NCI-H1436 (cell line): ENCODE data around the gene NCOA5.
"Not testable (repeated sequence)": the region's sequence is repeated elsewhere in the genome, so short reads cannot be mapped to it uniquely, and the experiment has no call there.

ENCODE experiments used
- DNase-seq: peaks from one replicate; lab custom pipeline; 2025; lab: John Stamatoyannopoulos, UW

NCOA5 gene

GRCh38 chr20:46120136-46120535 is 30.4 kb upstream of the NCOA5 start:
- DNase-seq, result no peak

- DNase-seq, result no peak
These were observed 29.8 kb upstream of the NCOA5 start for GRCh38 chr20:46119547-46119946.

GRCh38 chr20:46119028-46119546 is 29.3 kb upstream of the NCOA5 start:
- no peak for DNase-seq

- DNase-seq, result no peak
These were observed 28.8 kb upstream of the NCOA5 start for GRCh38 chr20:46118481-46119020.

- no peak for DNase-seq
These were observed 28.1 kb upstream of the NCOA5 start, which contains the start of gene CD40 for GRCh38 chr20:46117704-46118467. Gene CD40 (plus strand): TSS chr20:46118314. CDS start chr20:46118344, 30 bp downstream.

- DNase-seq, result no peak
These were observed 24.7 kb upstream of the NCOA5 start for GRCh38 chr20:46114449-46114848.

GRCh38 chr20:46113113-46113470 is 23.3 kb upstream of the NCOA5 start:
- DNase-seq, result no peak

GRCh38 chr20:46112430-46113112 is 22.8 kb upstream of the NCOA5 start:
- DNase-seq, result no peak

GRCh38 chr20:46111836-46112212 is 22.1 kb upstream of the NCOA5 start:
- no peak for DNase-seq

- DNase-seq, result no peak
These were observed 21.5 kb upstream of the NCOA5 start for GRCh38 chr20:46111028-46111835.

GRCh38 chr20:46108976-46109375 is 19.2 kb upstream of the NCOA5 start:
- no peak for DNase-seq

- no peak for DNase-seq
These were observed 18.7 kb upstream of the NCOA5 start for GRCh38 chr20:46108435-46108841.

- DNase-seq, result no peak
These were observed 17.3 kb upstream of the NCOA5 start for GRCh38 chr20:46107061-46107460.

- no peak for DNase-seq
These were observed 14.5 kb upstream of the NCOA5 start for GRCh38 chr20:46104262-46104661.

- no peak for DNase-seq
These were observed 13.2 kb upstream of the NCOA5 start for GRCh38 chr20:46102940-46103339.

- no peak for DNase-seq
These were observed 12.2 kb upstream of the NCOA5 start for GRCh38 chr20:46101957-46102356.

GRCh38 chr20:46100988-46101387 is 11.2 kb upstream of the NCOA5 start:
- DNase-seq, result no peak

- DNase-seq, result not testable (repeated sequence)
These were observed 10.7 kb upstream of the NCOA5 start for GRCh38 chr20:46100444-46100843.

GRCh38 chr20:46099491-46100287 is 9.9 kb upstream of the NCOA5 start:
- DNase-seq, result no peak

GRCh38 chr20:46093531-46093930 is 3.8 kb upstream of the NCOA5 start:
- DNase-seq, result no peak
